Measurements from ENCODE around the gene TBC1D16.

DNA sequence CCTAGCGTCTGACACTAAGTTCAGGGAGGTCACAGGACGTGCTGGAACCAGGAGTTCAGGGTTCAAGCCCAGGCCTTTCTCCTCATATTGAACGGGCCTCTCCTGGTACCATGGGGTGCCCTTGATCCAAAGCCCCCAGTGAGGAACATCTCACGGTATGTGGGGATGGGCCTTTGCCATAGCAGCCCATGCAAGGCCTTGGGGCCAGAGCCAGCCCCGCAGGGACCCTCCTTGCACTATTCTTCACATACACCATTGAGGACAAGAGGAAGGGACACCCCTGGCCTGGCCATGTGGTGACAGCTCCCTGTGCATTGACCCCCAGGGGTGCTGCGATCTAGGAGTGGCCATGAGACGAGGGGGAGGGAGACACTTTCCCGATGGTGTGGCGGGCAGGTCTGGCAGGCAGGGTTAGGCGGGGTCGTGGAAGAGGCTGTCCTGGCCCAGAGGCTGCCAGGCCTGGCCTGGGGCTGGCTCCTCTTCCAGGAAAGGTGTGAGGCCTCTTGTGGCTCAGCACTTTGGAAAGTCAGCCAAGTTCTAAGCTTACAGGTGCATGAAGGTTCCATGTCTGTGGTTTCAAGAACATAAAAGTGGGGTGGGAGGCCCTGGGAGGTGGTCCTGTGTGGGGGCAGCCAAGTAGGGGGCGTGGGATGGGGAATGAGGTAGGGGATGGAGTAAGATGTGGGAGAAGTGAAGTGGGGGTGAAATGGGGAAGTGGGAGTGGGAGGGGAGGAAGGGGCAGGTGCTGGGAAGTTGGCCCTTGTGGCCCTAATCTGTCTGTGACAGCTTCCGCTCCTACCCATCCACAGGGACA is 107.8 kb downstream of the TBC1D16 start:
- TF ChIP-seq CTCF (IDR thresholded peaks at IDR 0.05) (no peak), EZH2 (IDR thresholded peaks at IDR 0.05; ENCODE audit: borderline replicate concordance, insufficient read depth, low read depth, low read length, poor library complexity, severe bottlenecking) (no peak)

Data from B cell (primary cell).